ENCODE measurements around the gene UBA1.

GRCh38 chrX:47196098-47196497 lies 2.5 kb downstream of the UBA1 start:
- no peak for TF ChIP-seq ZBTB4 (CRISPR knock-in tag; IDR thresholded peaks at IDR 0.05)
- TF ChIP-seq NRF1 (conservative IDR thresholded peaks at IDR 0.05; ENCODE audit: low read depth, low read length), result no peak
- no peak for TF ChIP-seq USF2 (IDR thresholded peaks at IDR 0.05; ENCODE audit: borderline replicate concordance, low read depth, low read length)
- no peak for TF ChIP-seq CTCF (IDR thresholded peaks at IDR 0.05 in 2 of 3, conservative IDR thresholded peaks at IDR 0.05 in 1 of 3; ENCODE audit: control insufficient read depth in 2 of 3, extremely low read depth in 1 of 3, insufficient read depth in 1 of 3, low read depth in 3 of 3, low read length in 3 of 3)
- no peak for TF ChIP-seq ETV6 (conservative IDR thresholded peaks at IDR 0.05 in 1 of 2, IDR thresholded peaks at IDR 0.05 in 1 of 2; ENCODE audit: borderline replicate concordance in 1 of 2, low read depth in 1 of 2)
- no peak for TF ChIP-seq ZNF274 (IDR thresholded peaks at IDR 0.05; ENCODE audit: insufficient read depth, insufficient read length)
- TF ChIP-seq RUNX3 (IDR thresholded peaks at IDR 0.05; ENCODE audit: low read length), result no peak
- no peak for TF ChIP-seq EZH2 (IDR thresholded peaks at IDR 0.05; ENCODE audit: borderline replicate concordance, control insufficient read depth, low read depth, low read length)
- TF ChIP-seq CREM (IDR thresholded peaks at IDR 0.05; ENCODE audit: low read depth), result no peak

All from GM12878 (cell line).